A549 (cell line): Measurements from ENCODE around the gene C6orf132. TPM values are rescaled to one million over a fixed set of nuclear protein-coding genes. Genes with fewer than 3 reads are reported as not detected.

ENCODE experiments used
- ATAC-seq, 2 experiments: fragments of 200-7000 bp in 1 of 2; fragments of >200 bp in 1 of 2; cut with Nextera tagmentation in 1 of 2; cut with Tn5 transposase in 1 of 2; 3 replicates each; pipeline versions ENCODE4 v1.8.0 to v1.9.1; 2018 to 2020; ENCODE audit warnings: mild to moderate bottlenecking in 1 of 2, moderate library complexity in 1 of 2
- CTCF ChIA-PET: fragments of 300-600 bp; sonication (Branson Sonifier 250); formaldehyde crosslinking; extraction: SDS; loops from one replicate; lab custom pipeline; 2021; ENCODE audit warnings: antibody characterized with exemption, inconsistent platforms; lab: Yijun Ruan, JAX
- POLR2A ChIA-PET: fragments of 350-600 bp; formaldehyde crosslinking; extraction: SDS; loops from one replicate; lab custom pipeline; 2021; ENCODE audit warnings: antibody characterized with exemption, inconsistent platforms; lab: Yijun Ruan, JAX
- DNase-seq, 2 experiments: peaks; one replicate each; pipeline versions ENCODE4 v3.0.0 to v3.0.0-alpha.2; 2011 to 2016; ENCODE audit warnings: low read depth in 1 of 2, low spot score in 1 of 2
- FAIRE-seq: peaks from 2 replicates; lab custom pipeline; 2011; peaks lifted over from hg19 to GRCh38; lab: Jason Lieb, UNC
- H3K27ac ChIP-seq, 2 experiments: fragments of >200 bp; sonication (Bioruptor Twin); formaldehyde crosslinking; 3 replicates each; pipeline ENCODE4 v1.5.1; 2016 to 2017
- H3K4me1 ChIP-seq: fragments of >200 bp; sonication (Bioruptor Twin); formaldehyde crosslinking; 3 replicates; pipeline ENCODE4 v1.6.1; 2016
- H3K4me2 ChIP-seq: fragments of >200 bp; sonication (Bioruptor Twin); formaldehyde crosslinking; 3 replicates; pipeline ENCODE4 v1.6.1; 2016
- H3K4me3 ChIP-seq: fragments of >200 bp; sonication (Bioruptor Twin); formaldehyde crosslinking; 3 replicates; pipeline ENCODE4 v1.5.1; 2016
- H3K9me3 ChIP-seq: fragments of >200 bp; sonication (Bioruptor Twin); formaldehyde crosslinking; 3 replicates; pipeline ENCODE4 v1.6.1; 2016
- CHD4 ChIP-seq: fragments of 200-600 bp; sonication (generic); IDR thresholded peaks from 2 replicates; pipeline ENCODE4 v1.6.1; 2016; ENCODE audit warnings: antibody characterized with exemption, mild to moderate bottlenecking, borderline replicate concordance
- E2F6 ChIP-seq: IDR thresholded peaks from 2 replicates; pipeline ENCODE4 v1.6.1; 2012; ENCODE audit warnings: low read depth, borderline replicate concordance
- FOSB ChIP-seq: fragments of 250-450 bp; sonication (Bioruptor Pico); IDR thresholded peaks from 2 replicates; pipeline ENCODE4 v1.5.0; 2020; ENCODE audit warnings: mild to moderate bottlenecking, moderate library complexity
- FOXS1 ChIP-seq: fragments of 250-450 bp; sonication (Bioruptor Pico); IDR thresholded peaks from 2 replicates; pipeline ENCODE4 v1.5.0; 2020; ENCODE audit warnings: mild to moderate bottlenecking, moderate library complexity
- HMGXB4 ChIP-seq: fragments of 250-450 bp; sonication (Bioruptor Pico); IDR thresholded peaks from 2 replicates; pipeline ENCODE4 v1.5.0; 2021; ENCODE audit warnings: mild to moderate bottlenecking, moderate library complexity, borderline replicate concordance
- HOXB13 ChIP-seq: fragments of 250-450 bp; sonication (Bioruptor Pico); IDR thresholded peaks from 2 replicates; pipeline ENCODE4 v1.5.0; 2020; ENCODE audit warnings: low read depth, mild to moderate bottlenecking, moderate library complexity
- HOXB5 ChIP-seq: fragments of 250-450 bp; sonication (Bioruptor Pico); IDR thresholded peaks from 2 replicates; pipeline ENCODE4 v1.5.0; 2020; ENCODE audit warnings: mild to moderate bottlenecking, moderate library complexity
- MAFK ChIP-seq: fragments of 450-650 bp; IDR thresholded peaks from 2 replicates; pipeline ENCODE4 v1.6.1; 2014; ENCODE audit not compliant: partially characterized antibody
- MYC ChIP-seq: IDR thresholded peaks from 2 replicates; pipeline ENCODE4 v1.6.1; 2012; ENCODE audit warnings: mild to moderate bottlenecking, inconsistent platforms, low read length, improper control_type of control experiment, borderline replicate concordance
- NFE2L2 ChIP-seq: fragments of 150-350 bp; conservative IDR thresholded peaks from 2 replicates; pipeline ENCODE4 v1.6.1; 2014; ENCODE audit warnings: low read length
- POLR2A ChIP-seq: IDR thresholded peaks from 2 replicates; pipeline ENCODE4 v1.6.1; 2012; ENCODE audit warnings: mild to moderate bottlenecking, low read length
- POLR2AphosphoS2 ChIP-seq: conservative IDR thresholded peaks from 2 replicates; pipeline ENCODE4 v1.6.1; 2012; ENCODE audit warnings: low read length, improper control_type of control experiment, inconsistent platforms
- RARB ChIP-seq: fragments of 250-450 bp; sonication (Bioruptor Pico); IDR thresholded peaks from 2 replicates; pipeline ENCODE4 v1.8.0; 2021; ENCODE audit warnings: mild to moderate bottlenecking, moderate library complexity
- RCOR1 ChIP-seq: fragments of 150-350 bp; IDR thresholded peaks from 2 replicates; pipeline ENCODE4 v1.6.1; 2014; ENCODE audit warnings: antibody characterized with exemption, low read length, low read depth
- SMC3 ChIP-seq: fragments of >200 bp; sonication (Bioruptor Twin); formaldehyde crosslinking; IDR thresholded peaks from 3 replicates; pipeline ENCODE4 v1.6.1; 2018; ENCODE audit warnings: inconsistent platforms
- SREBF2 ChIP-seq: fragments of 450-650 bp; IDR thresholded peaks from 2 replicates; pipeline ENCODE4 v1.6.1; 2014; ENCODE audit warnings: mild to moderate bottlenecking, moderate library complexity
- TP53 ChIP-seq: fragments of 250-450 bp; sonication (Bioruptor Pico); IDR thresholded peaks from 2 replicates; pipeline ENCODE4 v1.5.0; 2021; ENCODE audit warnings: mild to moderate bottlenecking, moderate library complexity
- USF2 ChIP-seq: fragments of 450-650 bp; IDR thresholded peaks from 2 replicates; pipeline ENCODE4 v1.6.1; 2014; ENCODE audit warnings: antibody characterized with exemption
- ZSCAN20 ChIP-seq: fragments of 250-450 bp; sonication (Bioruptor Pico); IDR thresholded peaks from 2 replicates; pipeline ENCODE4 v1.8.0; 2022; ENCODE audit warnings: mild to moderate bottlenecking, moderate library complexity
- WGBS: methylation state at CpG from one replicate; pipeline ENCODE4 v1.1.6; 2017; ENCODE audit errors: missing lambda C conversion rate; 5-methylcytosine and 5-hydroxymethylcytosine counted together
- polyA plus RNA-seq, 4 experiments: library from polyadenylated mRNA; depleted of rRNA in 3 of 4; stranded (reverse); fragments of >200 nt; fragmentation: RNase III in 1 of 4; extraction: RNeasy Plus Mini Kit Qiagen cat#74134 plus additional on column Dnase treatment in 1 of 4; gene quantifications; 2 replicates in 3 of 4; 3 replicates in 1 of 4; pipeline ENCODE4 v1.2.3, GENCODE V29; 2011 to 2017
- TF ChIP-seq, protein P1 (sequence below): fragments of 150-350 bp; IDR thresholded peaks from 2 replicates; pipeline ENCODE4 v1.6.1; 2014; ENCODE audit warnings: low read depth, mild to moderate bottlenecking, low read length
- TF ChIP-seq, protein P2 (sequence below): fragments of 250-450 bp; sonication (Bioruptor Pico); IDR thresholded peaks from 2 replicates; pipeline ENCODE4 v1.5.0; 2020; ENCODE audit warnings: low read depth, mild to moderate bottlenecking, moderate library complexity
- TF ChIP-seq, protein P3 (sequence below): IDR thresholded peaks from 2 replicates; pipeline ENCODE4 v1.6.1; 2012
- TF ChIP-seq, protein P4 (sequence below): fragments of 200-600 bp; sonication (generic); IDR thresholded peaks from 2 replicates; pipeline ENCODE4 v1.6.1; 2016; ENCODE audit warnings: antibody characterized with exemption, mild to moderate bottlenecking, moderate library complexity

Gene C6orf132
- polyA plus RNA-seq, 2 of the 4 experiments (the other 2 are of a cell fraction): 0.44 to 1.1 TPM

DNA sequence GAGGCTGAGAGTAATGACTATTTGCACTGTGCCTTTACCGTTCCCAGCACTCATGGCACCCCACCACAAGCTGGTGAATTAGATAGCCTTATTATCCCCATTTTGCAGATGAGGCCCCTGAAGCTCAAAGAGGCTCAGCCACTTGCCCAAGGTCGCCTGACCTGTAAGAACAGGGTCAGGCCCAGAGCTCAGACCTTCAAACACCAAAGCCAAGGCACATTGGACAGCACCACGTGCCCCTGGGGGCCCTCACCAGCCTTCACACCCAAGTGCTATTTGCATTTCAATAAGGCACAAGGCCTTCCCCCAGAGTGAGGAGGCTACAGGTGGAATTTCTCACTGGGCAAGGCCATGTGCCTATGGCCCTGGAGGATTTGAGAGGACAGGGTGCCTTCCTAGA lies 14.2 kb upstream of the C6orf132 start:
- DNase-seq: no peak
- no peak overlapping the region for H3K4me2 ChIP-seq
- 0 out of 3 replicates have a peak, but pooled peaks cover 4% of the 10 kb centered on the region for H3K4me1 ChIP-seq
- WGBS: 57% methylated on average over 2 of the region's 3 CpGs
- FAIRE-seq: no peak
- CTCF ChIA-PET: interaction anchor here (1.0 to 1.5 kb wide), 3 partner anchors 20 to 77 kb away, joined by 3 to 6 read pairs (median 3); no protein-coding TSS in a partner anchor
- POLR2A ChIA-PET: no interaction called here
- TF ChIP-seq ZSCAN20 (CRISPR knock-in tag) (no peak), RARB (CRISPR knock-in tag) (no peak), SMC3 (no peak), E2F6 (no peak), NFE2L2 (no peak), MAFK (no peak), POLR2AphosphoS2 (no peak), HMGXB4 (CRISPR knock-in tag) (no peak)
- TF ChIP-seq, protein P1, sequence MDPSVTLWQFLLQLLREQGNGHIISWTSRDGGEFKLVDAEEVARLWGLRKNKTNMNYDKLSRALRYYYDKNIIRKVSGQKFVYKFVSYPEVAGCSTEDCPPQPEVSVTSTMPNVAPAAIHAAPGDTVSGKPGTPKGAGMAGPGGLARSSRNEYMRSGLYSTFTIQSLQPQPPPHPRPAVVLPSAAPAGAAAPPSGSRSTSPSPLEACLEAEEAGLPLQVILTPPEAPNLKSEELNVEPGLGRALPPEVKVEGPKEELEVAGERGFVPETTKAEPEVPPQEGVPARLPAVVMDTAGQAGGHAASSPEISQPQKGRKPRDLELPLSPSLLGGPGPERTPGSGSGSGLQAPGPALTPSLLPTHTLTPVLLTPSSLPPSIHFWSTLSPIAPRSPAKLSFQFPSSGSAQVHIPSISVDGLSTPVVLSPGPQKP: no peak
- TF ChIP-seq, protein P2, sequence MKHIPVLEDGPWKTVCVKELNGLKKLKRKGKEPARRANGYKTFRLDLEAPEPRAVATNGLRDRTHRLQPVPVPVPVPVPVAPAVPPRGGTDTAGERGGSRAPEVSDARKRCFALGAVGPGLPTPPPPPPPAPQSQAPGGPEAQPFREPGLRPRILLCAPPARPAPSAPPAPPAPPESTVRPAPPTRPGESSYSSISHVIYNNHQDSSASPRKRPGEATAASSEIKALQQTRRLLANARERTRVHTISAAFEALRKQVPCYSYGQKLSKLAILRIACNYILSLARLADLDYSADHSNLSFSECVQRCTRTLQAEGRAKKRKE (CRISPR knock-in tag): no peak
- TF ChIP-seq, protein P3, sequence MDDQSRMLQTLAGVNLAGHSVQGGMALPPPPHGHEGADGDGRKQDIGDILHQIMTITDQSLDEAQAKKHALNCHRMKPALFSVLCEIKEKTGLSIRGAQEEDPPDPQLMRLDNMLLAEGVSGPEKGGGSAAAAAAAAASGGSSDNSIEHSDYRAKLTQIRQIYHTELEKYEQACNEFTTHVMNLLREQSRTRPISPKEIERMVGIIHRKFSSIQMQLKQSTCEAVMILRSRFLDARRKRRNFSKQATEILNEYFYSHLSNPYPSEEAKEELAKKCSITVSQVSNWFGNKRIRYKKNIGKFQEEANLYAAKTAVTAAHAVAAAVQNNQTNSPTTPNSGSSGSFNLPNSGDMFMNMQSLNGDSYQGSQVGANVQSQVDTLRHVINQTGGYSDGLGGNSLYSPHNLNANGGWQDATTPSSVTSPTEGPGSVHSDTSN: no peak
- ATAC-seq: no peak
- no peaks in the 10 kb centered on the region for H3K9me3 ChIP-seq
- no peak overlapping the region for H3K4me3 ChIP-seq
- H3K27ac ChIP-seq: no peak overlapping the region

DNA sequence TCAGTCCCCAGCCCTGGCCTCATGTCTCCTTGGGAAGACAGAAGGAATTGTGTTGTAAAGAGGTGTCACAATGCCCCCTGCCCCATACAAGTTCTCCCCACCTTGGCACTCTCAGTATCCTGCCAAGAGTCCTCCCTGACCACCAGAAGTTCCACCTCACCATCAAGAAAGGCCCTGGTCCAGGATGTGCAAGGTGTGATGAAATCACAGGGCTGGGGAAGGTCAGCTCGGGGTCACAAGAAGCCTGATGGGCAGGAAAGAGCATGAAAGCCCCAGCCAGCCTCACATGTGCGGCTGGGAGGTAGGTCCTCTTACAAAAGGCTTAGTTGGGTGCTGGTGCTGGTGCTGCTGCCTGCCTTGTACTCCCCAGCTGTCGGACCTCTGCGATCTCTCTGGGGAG lies 12.9 kb upstream of the C6orf132 start:
- POLR2A ChIA-PET: no interaction called here
- FAIRE-seq: no peak
- WGBS: 68% methylated on average over 4 of the region's 4 CpGs
- CTCF ChIA-PET: no interaction called here
- H3K4me2 ChIP-seq: no peak overlapping the region
- no peak overlapping the region; a peak in 1 of 6 replicates for H3K27ac ChIP-seq
- no peak overlapping the region for H3K4me3 ChIP-seq
- no peaks in the 10 kb centered on the region for H3K9me3 ChIP-seq
- DNase-seq: no peak
- ATAC-seq: no peak
- H3K4me1 ChIP-seq: 0 out of 3 replicates have a peak, but pooled peaks cover 4% of the 10 kb centered on the region
- TF ChIP-seq FOSB (CRISPR knock-in tag): no peak
- no peak for TF ChIP-seq RCOR1
- TF ChIP-seq E2F6: no peak
- no peak for TF ChIP-seq HOXB13 (CRISPR knock-in tag)
- no peak for TF ChIP-seq POLR2A
- TF ChIP-seq, protein P4, sequence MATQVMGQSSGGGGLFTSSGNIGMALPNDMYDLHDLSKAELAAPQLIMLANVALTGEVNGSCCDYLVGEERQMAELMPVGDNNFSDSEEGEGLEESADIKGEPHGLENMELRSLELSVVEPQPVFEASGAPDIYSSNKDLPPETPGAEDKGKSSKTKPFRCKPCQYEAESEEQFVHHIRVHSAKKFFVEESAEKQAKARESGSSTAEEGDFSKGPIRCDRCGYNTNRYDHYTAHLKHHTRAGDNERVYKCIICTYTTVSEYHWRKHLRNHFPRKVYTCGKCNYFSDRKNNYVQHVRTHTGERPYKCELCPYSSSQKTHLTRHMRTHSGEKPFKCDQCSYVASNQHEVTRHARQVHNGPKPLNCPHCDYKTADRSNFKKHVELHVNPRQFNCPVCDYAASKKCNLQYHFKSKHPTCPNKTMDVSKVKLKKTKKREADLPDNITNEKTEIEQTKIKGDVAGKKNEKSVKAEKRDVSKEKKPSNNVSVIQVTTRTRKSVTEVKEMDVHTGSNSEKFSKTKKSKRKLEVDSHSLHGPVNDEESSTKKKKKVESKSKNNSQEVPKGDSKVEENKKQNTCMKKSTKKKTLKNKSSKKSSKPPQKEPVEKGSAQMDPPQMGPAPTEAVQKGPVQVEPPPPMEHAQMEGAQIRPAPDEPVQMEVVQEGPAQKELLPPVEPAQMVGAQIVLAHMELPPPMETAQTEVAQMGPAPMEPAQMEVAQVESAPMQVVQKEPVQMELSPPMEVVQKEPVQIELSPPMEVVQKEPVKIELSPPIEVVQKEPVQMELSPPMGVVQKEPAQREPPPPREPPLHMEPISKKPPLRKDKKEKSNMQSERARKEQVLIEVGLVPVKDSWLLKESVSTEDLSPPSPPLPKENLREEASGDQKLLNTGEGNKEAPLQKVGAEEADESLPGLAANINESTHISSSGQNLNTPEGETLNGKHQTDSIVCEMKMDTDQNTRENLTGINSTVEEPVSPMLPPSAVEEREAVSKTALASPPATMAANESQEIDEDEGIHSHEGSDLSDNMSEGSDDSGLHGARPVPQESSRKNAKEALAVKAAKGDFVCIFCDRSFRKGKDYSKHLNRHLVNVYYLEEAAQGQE: no peak
- TF ChIP-seq, protein P3: no peak
- TF ChIP-seq MYC: no peak
- TF ChIP-seq TP53 (CRISPR knock-in tag): no peak
- TF ChIP-seq FOXS1 (CRISPR knock-in tag): no peak
- TF ChIP-seq, protein P2 (CRISPR knock-in tag): no peak
- TF ChIP-seq RARB (CRISPR knock-in tag): no peak
- no peak for TF ChIP-seq HOXB5
- TF ChIP-seq SREBF2: no peak
- TF ChIP-seq ZSCAN20 (CRISPR knock-in tag): no peak
- no peak for TF ChIP-seq CHD4
- TF ChIP-seq USF2: no peak
